ENCODE data around the gene PLD2. TPM values are rescaled to one million over a fixed set of nuclear protein-coding genes. Genes with fewer than 3 reads are reported as not detected.

The PLD2 gene
- total and polyA plus RNA-seq, 2 donors (not counting 1 experiment from before 2014, with no cell fraction given) = 53.1 to 69.2 TPM

- no peak for TF ChIP-seq EZH2 (IDR thresholded peaks at IDR 0.05; ENCODE audit: borderline replicate concordance, insufficient read depth, low read depth, low read length, poor library complexity, severe bottlenecking)
- TF ChIP-seq, protein P1, sequence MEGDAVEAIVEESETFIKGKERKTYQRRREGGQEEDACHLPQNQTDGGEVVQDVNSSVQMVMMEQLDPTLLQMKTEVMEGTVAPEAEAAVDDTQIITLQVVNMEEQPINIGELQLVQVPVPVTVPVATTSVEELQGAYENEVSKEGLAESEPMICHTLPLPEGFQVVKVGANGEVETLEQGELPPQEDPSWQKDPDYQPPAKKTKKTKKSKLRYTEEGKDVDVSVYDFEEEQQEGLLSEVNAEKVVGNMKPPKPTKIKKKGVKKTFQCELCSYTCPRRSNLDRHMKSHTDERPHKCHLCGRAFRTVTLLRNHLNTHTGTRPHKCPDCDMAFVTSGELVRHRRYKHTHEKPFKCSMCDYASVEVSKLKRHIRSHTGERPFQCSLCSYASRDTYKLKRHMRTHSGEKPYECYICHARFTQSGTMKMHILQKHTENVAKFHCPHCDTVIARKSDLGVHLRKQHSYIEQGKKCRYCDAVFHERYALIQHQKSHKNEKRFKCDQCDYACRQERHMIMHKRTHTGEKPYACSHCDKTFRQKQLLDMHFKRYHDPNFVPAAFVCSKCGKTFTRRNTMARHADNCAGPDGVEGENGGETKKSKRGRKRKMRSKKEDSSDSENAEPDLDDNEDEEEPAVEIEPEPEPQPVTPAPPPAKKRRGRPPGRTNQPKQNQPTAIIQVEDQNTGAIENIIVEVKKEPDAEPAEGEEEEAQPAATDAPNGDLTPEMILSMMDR (IDR thresholded peaks at IDR 0.05) = no peak
- Histone ChIP-seq H3K4me1 (ENCODE audit: control insufficient read depth in 2 of 2, insufficient read depth in 2 of 2, low read length in 2 of 2) (peaks cover 0 to 3% of the 10 kb centered on the region in 2 donors), H3K36me3 (replicated peaks in 1 of 2; ENCODE audit: control extremely low read depth in 1 of 2, control insufficient read depth in 1 of 2, extremely low read depth in 1 of 2, insufficient read depth in 2 of 2, low read length in 1 of 2) (no peaks in the 10 kb centered on the region), H3K4me2 (replicated peaks; ENCODE audit: low read depth, low read length, poor library complexity, severe bottlenecking) (no peak overlapping the region), H3K4me3 (ENCODE audit: control extremely low read depth in 1 of 5, extremely low read depth in 1 of 5, insufficient read depth in 1 of 5, low read depth in 2 of 5, low read length in 4 of 5) (no peak overlapping the region), H4K20me1 (ENCODE audit: control insufficient read depth, insufficient read depth, low read length, poor library complexity, severe bottlenecking) (no peaks in the 10 kb centered on the region), H3K9me3 (ENCODE audit: control extremely low read depth in 1 of 3, control insufficient read depth in 2 of 3, insufficient read depth in 1 of 3, low read length in 2 of 3) (no peaks in the 10 kb centered on the region), H3K79me2 (ENCODE audit: control insufficient read depth, insufficient read depth, low read length) (no peaks in the 10 kb centered on the region), H3K27ac (ENCODE audit: low read length in 2 of 2) (no peak overlapping the region), H3K27me3 (replicated peaks in 1 of 4; ENCODE audit: control extremely low read depth in 1 of 4, control insufficient read depth in 3 of 4, insufficient read depth in 4 of 4, low read length in 3 of 4) (peaks cover 0 to 3% (median 0%) of the 10 kb centered on the region in 4 experiments), H3K9ac (ENCODE audit: low read length) (no peak overlapping the region), H2AFZ (ENCODE audit: insufficient read depth, low read depth, low read length, poor library complexity, severe bottlenecking) (no peak overlapping the region)
- Mint-ChIP-seq H3K4me1 (peaks cover 4% of the 10 kb centered on the region), H3K9me3 (ENCODE audit: insufficient read depth) (no peaks in the 10 kb centered on the region), H3K4me3 (no peak overlapping the region), H3K27me3 (peaks cover 2% of the 10 kb centered on the region), H3K27ac (no peak overlapping the region)
- intact Hi-C loops (cut with micrococcal nuclease) = no loop called here
- ATAC-seq (ENCODE audit: low read depth) (no peak), DNase-seq (no peak)
- ChIA-PET POLR2A (interaction anchor here (0.7 kb wide), 1 partner anchor 54 kb away, joined by 5 read pairs; no protein-coding TSS in a partner anchor), CTCF (no interaction called here)
- WGBS (ENCODE audit: insufficient coverage) = 80% methylated on average over 1 of the region's 3 CpGs
Measured at GRCh38 chr17:4766201-4766600, 40.8 kb upstream of the PLD2 start.

- H3K4me3 ChIP-seq (ENCODE audit: control extremely low read depth in 1 of 5, extremely low read depth in 1 of 5, insufficient read depth in 1 of 5, low read depth in 2 of 5, low read length in 4 of 5) = no peak overlapping the region
- no peaks in the 10 kb centered on the region for H3K36me3 ChIP-seq (replicated peaks in 1 of 2; ENCODE audit: control extremely low read depth in 1 of 2, control insufficient read depth in 1 of 2, extremely low read depth in 1 of 2, insufficient read depth in 2 of 2, low read length in 1 of 2)
- DNase-seq (no peak), ATAC-seq (ENCODE audit: low read depth) (no peak)
- POLR2A ChIA-PET = interaction anchor here (0.7 kb wide), 1 partner anchor 53 kb away, joined by 5 read pairs; no protein-coding TSS in a partner anchor
- no peaks in the 10 kb centered on the region for H3K9me3 ChIP-seq (ENCODE audit: control extremely low read depth in 1 of 3, control insufficient read depth in 2 of 3, insufficient read depth in 1 of 3, low read length in 2 of 3)
- CTCF ChIA-PET = interaction anchor here (1.2 kb wide), 1 partner anchor 11 kb away, joined by 3 read pairs; no protein-coding TSS in a partner anchor
- peaks cover 4% of the 10 kb centered on the region for H3K27me3 Mint-ChIP-seq
- no peak overlapping the region for H2AFZ ChIP-seq (ENCODE audit: insufficient read depth, low read depth, low read length, poor library complexity, severe bottlenecking)
- no peak overlapping the region for H3K9ac ChIP-seq (ENCODE audit: low read length)
- H3K4me1 Mint-ChIP-seq = peaks cover 4% of the 10 kb centered on the region
- H4K20me1 ChIP-seq (ENCODE audit: control insufficient read depth, insufficient read depth, low read length, poor library complexity, severe bottlenecking) = no peaks in the 10 kb centered on the region
- H3K4me3 Mint-ChIP-seq = no peak overlapping the region
- H3K9me3 Mint-ChIP-seq (ENCODE audit: insufficient read depth) = no peaks in the 10 kb centered on the region
- H3K27me3 ChIP-seq (replicated peaks in 1 of 4; ENCODE audit: control extremely low read depth in 1 of 4, control insufficient read depth in 3 of 4, insufficient read depth in 4 of 4, low read length in 3 of 4) = peaks cover 0 to 3% (median 0%) of the 10 kb centered on the region in 4 experiments
- H3K4me2 ChIP-seq (replicated peaks; ENCODE audit: low read depth, low read length, poor library complexity, severe bottlenecking) = no peak overlapping the region
- no peak for TF ChIP-seq EZH2 (IDR thresholded peaks at IDR 0.05; ENCODE audit: borderline replicate concordance, insufficient read depth, low read depth, low read length, poor library complexity, severe bottlenecking)
- TF ChIP-seq, protein P1 (IDR thresholded peaks at IDR 0.05) = no peak
- intact Hi-C loops (cut with micrococcal nuclease) = no loop called here
- peaks cover 0 to 3% of the 10 kb centered on the region in 2 donors for H3K4me1 ChIP-seq (ENCODE audit: control insufficient read depth in 2 of 2, insufficient read depth in 2 of 2, low read length in 2 of 2)
- H3K27ac ChIP-seq (ENCODE audit: low read length in 2 of 2) = no peak overlapping the region
- H3K79me2 ChIP-seq (ENCODE audit: control insufficient read depth, insufficient read depth, low read length) = no peaks in the 10 kb centered on the region
- whole genome bisulfite sequencing (ENCODE audit: insufficient coverage) = 72% methylated on average over 9 of the region's 9 CpGs
- H3K27ac Mint-ChIP-seq = no peak overlapping the region
Measured at GRCh38 chr17:4766723-4767122, 40.2 kb upstream of the PLD2 start.

All from B cell (primary cell).